ENCODE results near the gene STAU1.
"Not testable (repeated sequence)": the region's sequence is repeated elsewhere in the genome, so short reads cannot be mapped to it uniquely, and the experiment has no call there.

The STAU1 gene

DNA sequence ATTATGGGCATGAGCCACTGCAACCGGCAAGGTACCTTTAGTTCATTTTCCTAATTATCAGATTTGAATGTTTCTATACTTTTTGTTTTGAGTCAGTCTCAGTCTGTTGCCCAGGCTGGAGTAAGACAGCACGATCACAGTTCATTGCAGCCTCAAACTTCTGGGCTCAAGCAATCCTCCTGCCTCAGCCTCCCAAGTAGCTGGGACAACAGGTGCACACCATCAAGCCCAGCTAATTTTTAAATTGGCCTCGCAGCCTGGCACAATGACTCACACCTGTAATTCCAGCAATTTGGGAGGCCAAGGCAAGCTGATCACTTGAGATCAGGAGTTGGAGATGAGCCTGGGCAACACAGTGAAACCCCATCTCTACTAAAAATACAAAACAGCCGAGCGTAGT, 24.4 kb downstream of the STAU1 start:
- DNase-seq: no peak

DNA sequence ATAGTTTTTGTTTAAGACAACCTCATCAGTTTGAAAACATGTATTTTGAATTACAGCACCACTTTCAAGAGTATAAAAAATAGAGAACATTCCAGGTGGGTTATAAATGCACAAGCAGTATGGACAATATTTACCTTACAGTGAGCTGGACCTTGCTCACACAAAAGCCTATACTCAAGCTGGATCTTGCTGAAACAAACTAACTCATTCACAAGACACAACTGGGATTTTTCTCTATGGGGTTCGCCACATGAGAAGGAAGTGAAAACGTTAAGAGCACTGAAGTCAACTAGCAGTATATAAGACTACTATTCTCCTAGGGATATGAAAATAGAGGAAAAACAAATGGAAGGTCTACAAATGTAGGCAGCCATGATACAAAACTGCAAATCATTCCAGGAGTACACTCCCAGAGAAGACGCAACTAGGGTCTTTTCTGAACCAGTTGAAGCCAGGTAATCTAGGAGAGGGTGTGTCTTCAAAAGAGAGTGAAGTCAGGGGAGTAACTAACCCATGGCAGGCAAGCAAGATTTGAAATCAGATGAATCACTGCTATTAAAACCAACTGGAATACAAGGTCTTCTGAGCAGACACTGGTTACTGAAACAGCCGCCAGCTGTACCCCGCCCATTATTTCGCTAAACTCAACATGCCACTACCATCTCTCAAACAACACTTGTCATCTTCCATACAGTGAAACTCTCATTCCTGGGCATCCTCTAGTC, 26.5 kb downstream of the STAU1 start:
- DNase-seq: no peak

DNA sequence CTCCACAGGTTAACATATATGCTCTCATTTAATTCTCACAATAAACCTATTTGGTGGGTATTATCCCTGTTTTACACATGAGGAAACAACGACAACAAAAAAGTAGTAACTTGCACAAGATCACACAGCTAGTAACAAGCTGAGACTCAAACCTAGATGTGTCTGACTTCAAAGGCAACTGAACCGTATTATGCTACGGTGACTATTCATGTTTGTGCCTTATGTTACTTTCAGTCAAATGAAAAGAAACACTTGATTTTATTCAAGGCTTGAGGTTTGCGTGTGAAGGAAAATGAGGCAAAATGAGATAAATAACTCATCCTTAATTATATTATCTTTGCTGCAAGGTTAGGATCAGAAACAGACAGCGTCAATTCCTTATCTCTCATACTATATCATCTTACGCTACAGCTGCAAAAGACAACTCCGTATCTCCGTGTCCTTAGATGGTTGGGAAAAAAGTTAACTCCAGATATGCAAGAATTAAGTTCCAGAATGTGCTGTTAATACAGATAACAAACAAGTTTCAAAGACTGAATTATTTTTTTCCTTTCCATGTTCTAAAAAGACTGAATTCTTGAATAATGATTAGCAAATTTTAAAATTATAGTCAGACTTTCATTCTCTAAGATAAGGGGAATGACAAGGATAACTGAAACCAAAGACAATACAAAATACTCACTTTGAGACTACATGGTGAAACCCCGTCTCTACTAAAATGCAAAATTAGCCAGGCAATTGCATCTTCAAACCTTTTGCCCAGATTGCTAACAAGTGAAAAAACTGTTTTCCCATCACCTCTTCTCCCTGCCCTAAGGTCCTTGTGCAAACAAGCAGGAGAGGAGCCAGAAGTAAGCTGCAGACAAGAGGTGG, 27.8 kb downstream of the STAU1 start:
- DNase-seq: no peak

DNA sequence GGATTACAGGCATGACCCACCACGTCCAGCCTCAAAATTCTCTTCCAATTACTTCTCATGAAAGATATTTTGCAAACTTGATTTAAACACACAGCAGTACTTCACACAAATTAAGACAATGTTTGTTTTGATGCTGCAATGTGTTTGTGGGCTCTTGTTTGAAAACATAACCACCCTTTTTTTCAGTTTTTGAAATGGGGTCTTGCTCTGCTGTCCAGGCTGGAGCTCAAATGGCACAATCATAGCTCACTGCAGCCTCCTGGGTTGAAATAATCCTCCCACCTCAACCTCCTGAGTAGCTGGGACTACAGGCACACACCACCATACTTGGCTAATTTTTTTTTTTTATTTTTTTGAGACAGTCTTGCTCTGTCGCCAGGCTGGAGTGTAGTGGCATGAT, 31.0 kb downstream of the STAU1 start:
- no peak for DNase-seq

DNA sequence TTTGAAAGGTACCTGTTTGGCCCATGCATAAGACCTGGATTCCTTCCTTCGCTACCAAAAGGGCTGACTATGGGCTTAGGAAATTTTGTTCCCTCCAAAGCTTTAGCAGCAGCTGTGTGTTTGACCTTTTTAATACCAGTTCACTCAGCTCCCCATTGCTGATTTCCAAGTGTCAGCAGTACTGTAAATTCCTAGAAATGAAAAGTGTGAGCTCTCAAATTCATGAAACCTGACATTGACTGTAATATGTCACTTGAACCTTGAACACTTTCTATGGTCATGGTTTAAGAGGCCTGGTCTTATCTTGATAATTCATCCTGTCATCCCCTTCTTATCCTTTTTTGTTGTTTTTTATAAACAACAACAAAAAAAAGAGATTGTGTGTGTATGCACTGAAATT, 31.7 kb downstream of the STAU1 start:
- DNase-seq: no peak

- DNase-seq: no peak
Observed at GRCh38 chr20:49151436-49151835, 36.7 kb downstream of the STAU1 start.

DNA sequence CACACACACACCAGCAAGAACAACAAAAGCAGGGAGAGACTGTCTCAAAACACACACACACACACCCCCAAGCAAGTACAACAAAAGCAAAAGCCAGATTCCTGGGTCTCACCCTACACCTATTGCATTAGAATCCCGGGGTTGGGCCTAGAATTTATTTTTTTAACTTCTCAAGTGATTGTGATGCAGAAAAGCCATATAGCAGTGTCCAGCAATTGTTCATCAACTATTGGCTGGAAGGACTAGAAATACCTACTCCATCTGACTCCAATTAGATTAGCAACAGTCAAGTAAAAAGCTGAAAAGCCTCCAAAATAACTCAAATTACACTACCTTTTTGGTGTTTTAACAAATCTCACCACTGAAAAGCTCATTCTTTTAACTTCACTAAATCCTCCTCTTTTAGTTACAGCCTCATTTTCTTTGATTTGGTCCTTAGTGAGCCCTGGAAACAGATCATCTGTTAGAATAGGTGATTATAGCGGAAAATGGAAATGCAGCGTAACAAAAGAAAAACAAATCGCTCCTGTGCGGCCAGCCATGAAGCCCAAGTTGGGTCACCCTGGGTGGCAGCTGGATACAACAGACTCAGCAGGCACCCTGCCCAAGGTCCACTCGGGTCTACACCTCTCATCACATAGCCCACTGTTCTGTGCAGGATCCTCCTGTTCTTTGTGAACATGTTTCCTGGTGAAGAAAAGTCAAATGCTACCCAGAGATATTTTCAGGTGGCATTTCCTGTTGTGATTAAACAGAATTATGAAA, 38.7 kb downstream of the STAU1 start:
- no peak for DNase-seq

DNA sequence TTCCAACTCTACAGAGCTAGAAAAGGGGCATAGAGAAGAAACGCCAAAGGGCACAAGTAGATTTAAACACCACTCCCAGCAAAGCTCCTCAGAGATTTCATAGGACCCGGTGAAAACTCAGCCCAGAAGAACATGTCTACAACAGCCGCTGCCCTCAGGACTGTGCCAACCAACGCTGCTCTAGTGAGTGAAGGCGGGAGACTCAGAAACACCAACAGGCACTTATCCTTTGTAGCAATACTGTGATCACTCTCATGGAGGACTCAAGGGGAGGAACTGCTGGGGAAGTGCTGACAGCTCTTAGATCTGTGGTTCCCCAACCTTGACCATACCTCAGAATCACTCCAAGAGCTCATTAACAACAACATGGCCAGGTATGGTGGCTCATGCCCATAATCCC, 39.5 kb downstream of the STAU1 start:
- DNase-seq: no peak

DNA sequence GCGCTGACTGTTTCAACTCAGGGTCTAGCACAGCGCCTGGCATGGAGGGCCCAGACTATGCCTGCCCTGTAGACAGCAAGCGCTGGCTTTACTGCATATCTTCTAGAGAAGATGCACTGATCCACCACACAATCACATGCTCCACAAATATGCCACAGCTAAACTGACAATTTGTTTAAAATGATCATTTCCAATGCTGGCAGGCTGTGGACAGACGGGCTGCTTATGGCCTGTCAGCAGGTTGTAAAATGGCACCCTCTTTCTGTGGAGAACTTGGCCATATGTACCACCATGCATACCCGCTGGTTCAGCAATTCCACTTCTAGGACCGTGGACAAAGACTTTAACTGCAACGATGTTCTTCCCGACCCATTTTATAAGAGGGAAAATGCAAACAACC, 40.8 kb downstream of the STAU1 start:
- no peak for DNase-seq

- DNase-seq: no peak
Observed at GRCh38 chr20:49146442-49147225, 41.5 kb downstream of the STAU1 start.

GRCh38 chr20:49140834-49141233, 47.3 kb downstream of the STAU1 start:
- DNase-seq: no peak

- DNase-seq: no peak
Observed at GRCh38 chr20:49140411-49140810, 47.7 kb downstream of the STAU1 start.

DNA sequence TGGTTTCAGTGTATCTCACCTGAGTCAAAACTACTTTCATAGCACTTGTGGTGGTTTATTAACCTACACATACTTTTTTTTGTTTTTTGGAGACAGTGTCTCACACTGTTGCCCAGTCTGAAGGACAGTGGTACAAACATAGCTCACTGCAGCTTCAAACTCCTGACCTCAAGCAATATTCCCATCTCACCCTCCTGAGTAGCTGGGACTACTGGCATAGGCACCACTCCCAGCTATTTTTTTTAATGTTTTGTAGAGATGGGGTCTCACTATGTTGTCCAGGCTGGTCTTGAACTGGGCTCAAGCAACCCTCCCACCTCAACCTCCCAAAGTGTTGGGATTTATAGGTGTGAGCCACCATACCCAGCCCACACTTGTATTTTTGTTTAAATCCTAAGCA, 49.7 kb downstream of the STAU1 start:
- DNase-seq: no peak

DNA sequence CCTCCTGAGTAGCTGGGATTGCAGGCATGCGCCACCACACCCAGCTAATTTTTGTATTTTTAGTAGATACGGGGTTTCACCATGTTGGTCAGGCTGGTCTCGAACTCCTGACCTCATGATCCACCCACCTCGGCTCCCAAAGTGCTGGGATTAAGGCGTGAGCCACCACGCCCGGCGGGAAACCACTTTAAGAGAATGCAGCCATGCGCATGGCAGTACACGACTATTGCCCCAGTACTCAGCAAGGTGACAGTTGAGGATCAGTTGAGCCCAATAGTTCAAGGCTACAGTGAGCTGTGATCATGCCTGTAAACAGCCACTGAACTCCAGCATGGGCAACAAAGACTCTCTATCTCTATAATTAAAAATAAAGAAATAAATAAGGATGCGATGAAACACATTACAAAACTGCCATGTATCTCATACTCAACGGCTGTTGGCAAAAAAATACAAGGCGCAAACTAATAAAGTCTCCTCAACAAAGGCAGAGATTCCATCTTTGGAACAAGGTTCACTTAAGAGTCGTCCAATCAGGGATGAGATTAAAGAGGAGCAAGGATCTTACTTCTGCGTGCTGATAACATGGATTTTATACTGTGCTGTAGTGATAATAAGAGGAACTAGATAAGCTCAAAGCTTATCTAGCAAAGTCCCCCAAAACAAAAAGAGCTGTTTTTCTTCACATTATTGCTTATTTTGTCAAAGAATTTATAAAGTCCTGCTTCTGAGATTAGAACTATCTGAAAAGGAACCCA, 51.1 kb downstream of the STAU1 start:
- DNase-seq: no peak

GRCh38 chr20:49134797-49135196, 53.3 kb downstream of the STAU1 start:
- not testable (repeated sequence) for DNase-seq

- DNase-seq: no peak
Observed at GRCh38 chr20:49133571-49133970, 54.6 kb downstream of the STAU1 start.

DNA sequence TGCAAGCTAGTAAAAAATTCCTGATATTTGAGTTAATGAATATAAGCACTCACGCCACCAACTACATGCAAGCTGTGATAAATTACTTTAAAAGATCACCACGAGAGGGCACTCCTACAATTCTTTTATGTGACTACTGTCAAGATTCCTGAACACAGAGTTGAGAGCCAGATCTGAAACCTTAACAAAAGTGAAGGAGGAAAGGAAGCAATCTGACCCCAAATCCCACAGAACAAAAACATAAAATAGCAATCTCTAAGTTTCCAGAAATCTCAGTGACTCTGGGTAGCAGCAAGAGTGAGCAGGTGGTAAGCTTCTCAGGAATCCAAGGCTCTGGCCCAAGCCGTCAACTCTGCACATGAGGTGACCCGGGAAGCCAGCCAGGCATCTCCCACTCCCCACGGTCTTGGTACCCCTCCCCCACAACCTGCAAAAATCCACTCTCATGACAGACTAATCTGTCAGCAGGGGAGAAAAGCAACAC, 55.1 kb downstream of the STAU1 start:
- DNase-seq: no peak

- no peak for DNase-seq
Observed at GRCh38 chr20:49123982-49124381, 64.2 kb downstream of the STAU1 start.

DNA sequence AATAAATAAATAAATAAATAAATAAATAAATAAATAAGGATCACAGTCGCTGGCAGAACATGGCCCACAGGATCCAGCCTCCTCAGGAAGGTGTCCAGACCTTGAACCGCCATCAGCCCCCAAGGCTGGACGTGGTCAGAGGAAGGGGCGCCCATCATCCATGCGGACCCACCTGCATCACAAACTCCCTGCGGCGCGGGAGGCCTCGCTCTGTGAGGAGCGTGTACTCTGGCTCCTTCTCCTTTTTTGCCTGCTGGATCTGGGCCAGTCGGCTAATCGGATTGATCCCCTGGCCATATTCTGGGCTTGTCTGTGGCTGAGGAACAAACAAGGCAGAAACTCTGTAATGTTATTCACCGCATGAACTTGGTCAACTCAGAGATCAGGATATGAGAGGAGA, 65.2 kb downstream of the STAU1 start:
- DNase-seq: no peak

GRCh38 chr20:49119988-49120387, 68.1 kb downstream of the STAU1 start:
- no peak for DNase-seq

GRCh38 chr20:49118307-49118706, 69.8 kb downstream of the STAU1 start:
- no peak for DNase-seq

- no peak for DNase-seq
Observed at GRCh38 chr20:49115564-49115963, 72.6 kb downstream of the STAU1 start.

Data from activated CD4-positive, alpha-beta T cell treated with anti-CD3 and anti-CD28 coated beads, Interleukin-2, amount 50 U/mL, for 4 hours (primary cell).